Thoracic aorta (tissue), 2 donors: ENCODE results near the gene TECPR2. TPM values are rescaled to one million over a fixed set of nuclear protein-coding genes. Genes with fewer than 3 reads are reported as not detected.

ENCODE experiments used
- ATAC-seq: fragments of 150-250 bp; one replicate; pipeline ENCODE4 v1.8.0; 2017; ENCODE audit warnings: low read depth; ENCODE audit not compliant: insufficient number of reproducible peaks, low FRiP score
- DNase-seq: peaks from one replicate; pipeline ENCODE4 v3.0.0-alpha.2; 2020; ENCODE audit warnings: low spot score
- H3K27ac ChIP-seq, 2 donors: fragments of 200-600 bp; sonication (generic); 1 replicate in 1 of 2; 2 replicates in 1 of 2; pipeline ENCODE4 v1.5.1; 2016; ENCODE audit warnings: mild to moderate bottlenecking in 2 of 2, moderate library complexity in 2 of 2
- H3K27me3 ChIP-seq: fragments of 200-600 bp; sonication (generic); replicated peaks from 2 replicates; pipeline ENCODE4 v1.6.0; 2016; ENCODE audit warnings: mild to moderate bottlenecking; ENCODE audit not compliant: insufficient read depth
- H3K36me3 ChIP-seq: fragments of 200-600 bp; sonication (generic); one replicate; pipeline ENCODE4 v1.5.1; 2016
- H3K4me1 ChIP-seq, 2 donors: fragments of 200-600 bp; sonication (generic); 1 replicate in 1 of 2; 2 replicates in 1 of 2; pipeline versions ENCODE4 v1.5.1 to v1.6.0; 2016; ENCODE audit warnings: low read depth in 2 of 2, mild to moderate bottlenecking in 1 of 2; ENCODE audit not compliant: control insufficient read depth in 1 of 2
- H3K4me3 ChIP-seq: fragments of 200-600 bp; sonication (generic); 2 replicates; pipeline ENCODE4 v1.5.1; 2016; ENCODE audit warnings: mild to moderate bottlenecking
- H3K9me3 ChIP-seq: fragments of 200-600 bp; sonication (generic); 2 replicates; pipeline ENCODE4 v1.5.1; 2016
- CTCF ChIP-seq: fragments of 200-600 bp; sonication (generic); IDR thresholded peaks from one replicate; pipeline ENCODE4 v1.5.1; 2019; ENCODE audit warnings: antibody characterized with exemption
- total RNA-seq, 2 donors: library from RNA; depleted of rRNA; stranded (reverse); fragments of >200 nt; gene quantifications; one replicate each; pipeline versions ENCODE4 v1.1.0 to v1.2.3, GENCODE V29; 2016

TECPR2 gene
- total RNA-seq, 2 donors from 2014 or later: 36.5 to 41.3 TPM

GRCh38 chr14:102342238-102342637, 20.5 kb upstream of the TECPR2 start:
- Histone ChIP-seq H3K4me3 (no peak overlapping the region), H3K9me3 (no peaks in the 10 kb centered on the region), H3K36me3 (peaks cover 33% of the 10 kb centered on the region), H3K4me1 (no peaks in the 10 kb centered on the region), H3K27ac (no peak overlapping the region), H3K27me3 (no peaks in the 10 kb centered on the region)
- no peak for DNase-seq
- no peak for ATAC-seq
- no peak for TF ChIP-seq CTCF

- no peak for ATAC-seq
- H3K9me3 ChIP-seq: no peaks in the 10 kb centered on the region
- H3K27me3 ChIP-seq: no peaks in the 10 kb centered on the region
- no peak overlapping the region for H3K27ac ChIP-seq
- DNase-seq: no peak
- H3K4me3 ChIP-seq: no peak overlapping the region
- H3K4me1 ChIP-seq: no peaks in the 10 kb centered on the region
- peaks cover 46% of the 10 kb centered on the region for H3K36me3 ChIP-seq
- no peak for TF ChIP-seq CTCF
These were observed 18.7 kb upstream of the TECPR2 start for GRCh38 chr14:102344084-102344483.

- Histone ChIP-seq H3K36me3 (peaks cover 49% of the 10 kb centered on the region), H3K9me3 (no peaks in the 10 kb centered on the region), H3K27me3 (no peaks in the 10 kb centered on the region), H3K4me3 (no peak overlapping the region), H3K4me1 (no peaks in the 10 kb centered on the region), H3K27ac (no peak overlapping the region)
- ATAC-seq: no peak
- no peak for DNase-seq
- TF ChIP-seq CTCF: no peak
These were observed 18.3 kb upstream of the TECPR2 start for GRCh38 chr14:102344485-102344884.

- no peaks in the 10 kb centered on the region for H3K27me3 ChIP-seq
- H3K27ac ChIP-seq: no peak overlapping the region
- DNase-seq (no peak), ATAC-seq (no peak)
- no peak overlapping the region for H3K4me3 ChIP-seq
- no peak for TF ChIP-seq CTCF
- no peaks in the 10 kb centered on the region for H3K9me3 ChIP-seq
- no peaks in the 10 kb centered on the region for H3K4me1 ChIP-seq
- H3K36me3 ChIP-seq: peaks cover 50% of the 10 kb centered on the region
These were observed 17.5 kb upstream of the TECPR2 start for GRCh38 chr14:102345232-102345631.

- ATAC-seq: no peak
- no peaks in the 10 kb centered on the region for H3K9me3 ChIP-seq
- H3K4me1 ChIP-seq: peaks cover 0 to 2% of the 10 kb centered on the region in 2 donors
- no peak for DNase-seq
- no peak overlapping the region for H3K4me3 ChIP-seq
- no peak overlapping the region for H3K27ac ChIP-seq
- no peak for TF ChIP-seq CTCF
- H3K27me3 ChIP-seq: no peaks in the 10 kb centered on the region
- H3K36me3 ChIP-seq: peaks cover 50% of the 10 kb centered on the region
These were observed 16.1 kb upstream of the TECPR2 start for GRCh38 chr14:102346645-102347044.
